Activated CD8-positive, alpha-beta memory T cell treated with anti-CD3 and anti-CD28 coated beads, Interleukin-2, amount 50 U/mL, for 24 hours (primary cell): ENCODE results near the gene PRIM2.
"Not testable (repeated sequence)": the region's sequence is repeated elsewhere in the genome, so short reads cannot be mapped to it uniquely, and the experiment has no call there.

ENCODE experiments used
- DNase-seq: peaks from one replicate; pipeline ENCODE4 v3.0.0-alpha.2; 2020; ENCODE audit errors: extremely low read depth

The PRIM2 gene

GRCh38 chr6:57605303-57605702 lies 287.9 kb downstream of the PRIM2 start:
- DNase-seq = not testable (repeated sequence)

- DNase-seq = not testable (repeated sequence)
These were observed 288.9 kb downstream of the PRIM2 start for GRCh38 chr6:57606331-57606730.

- DNase-seq = not testable (repeated sequence)
These were observed 293.2 kb downstream of the PRIM2 start for GRCh38 chr6:57610612-57611011.

- DNase-seq = not testable (repeated sequence)
These were observed 301.5 kb downstream of the PRIM2 start for GRCh38 chr6:57618959-57619358.

- DNase-seq = not testable (repeated sequence)
These were observed 314.3 kb downstream of the PRIM2 start for GRCh38 chr6:57631773-57632172.

- DNase-seq = not testable (repeated sequence)
These were observed 341.1 kb downstream of the PRIM2 start for GRCh38 chr6:57658526-57658925.

- not testable (repeated sequence) for DNase-seq
These were observed 342.4 kb downstream of the PRIM2 start for GRCh38 chr6:57659794-57660193.

- DNase-seq = not testable (repeated sequence)
These were observed 343.5 kb downstream of the PRIM2 start for GRCh38 chr6:57660940-57661339.

- not testable (repeated sequence) for DNase-seq
These were observed 350.7 kb downstream of the PRIM2 start for GRCh38 chr6:57668108-57668507.

GRCh38 chr6:57671237-57671636 lies 353.8 kb downstream of the PRIM2 start:
- not testable (repeated sequence) for DNase-seq

GRCh38 chr6:57671937-57672627 lies 354.7 kb downstream of the PRIM2 start:
- DNase-seq = not testable (repeated sequence)

GRCh38 chr6:57673281-57673680 lies 355.9 kb downstream of the PRIM2 start:
- not testable (repeated sequence) for DNase-seq

- DNase-seq = not testable (repeated sequence)
These were observed 358.0 kb downstream of the PRIM2 start for GRCh38 chr6:57675386-57675785.

- not testable (repeated sequence) for DNase-seq
These were observed 379.0 kb downstream of the PRIM2 start for GRCh38 chr6:57696382-57696781.
